Stimulated activated CD8-positive, alpha-beta memory T cell treated with anti-CD3 and anti-CD28 coated beads, Interleukin-4, amount 100 ng/mL, for 1 hour (primary cell): Measurements from ENCODE around the gene SEC24D.
"Not testable (repeated sequence)": the region's sequence is repeated elsewhere in the genome, so short reads cannot be mapped to it uniquely, and the experiment has no call there.

Experiments used
- DNase-seq, 2 donors: peaks; one replicate each; pipeline ENCODE4 v3.0.0-alpha.2; 2020; ENCODE audit warnings: low read depth in 2 of 2, low spot score in 1 of 2

Gene SEC24D, protein sequence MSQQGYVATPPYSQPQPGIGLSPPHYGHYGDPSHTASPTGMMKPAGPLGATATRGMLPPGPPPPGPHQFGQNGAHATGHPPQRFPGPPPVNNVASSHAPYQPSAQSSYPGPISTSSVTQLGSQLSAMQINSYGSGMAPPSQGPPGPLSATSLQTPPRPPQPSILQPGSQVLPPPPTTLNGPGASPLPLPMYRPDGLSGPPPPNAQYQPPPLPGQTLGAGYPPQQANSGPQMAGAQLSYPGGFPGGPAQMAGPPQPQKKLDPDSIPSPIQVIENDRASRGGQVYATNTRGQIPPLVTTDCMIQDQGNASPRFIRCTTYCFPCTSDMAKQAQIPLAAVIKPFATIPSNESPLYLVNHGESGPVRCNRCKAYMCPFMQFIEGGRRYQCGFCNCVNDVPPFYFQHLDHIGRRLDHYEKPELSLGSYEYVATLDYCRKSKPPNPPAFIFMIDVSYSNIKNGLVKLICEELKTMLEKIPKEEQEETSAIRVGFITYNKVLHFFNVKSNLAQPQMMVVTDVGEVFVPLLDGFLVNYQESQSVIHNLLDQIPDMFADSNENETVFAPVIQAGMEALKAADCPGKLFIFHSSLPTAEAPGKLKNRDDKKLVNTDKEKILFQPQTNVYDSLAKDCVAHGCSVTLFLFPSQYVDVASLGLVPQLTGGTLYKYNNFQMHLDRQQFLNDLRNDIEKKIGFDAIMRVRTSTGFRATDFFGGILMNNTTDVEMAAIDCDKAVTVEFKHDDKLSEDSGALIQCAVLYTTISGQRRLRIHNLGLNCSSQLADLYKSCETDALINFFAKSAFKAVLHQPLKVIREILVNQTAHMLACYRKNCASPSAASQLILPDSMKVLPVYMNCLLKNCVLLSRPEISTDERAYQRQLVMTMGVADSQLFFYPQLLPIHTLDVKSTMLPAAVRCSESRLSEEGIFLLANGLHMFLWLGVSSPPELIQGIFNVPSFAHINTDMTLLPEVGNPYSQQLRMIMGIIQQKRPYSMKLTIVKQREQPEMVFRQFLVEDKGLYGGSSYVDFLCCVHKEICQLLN

DNA sequence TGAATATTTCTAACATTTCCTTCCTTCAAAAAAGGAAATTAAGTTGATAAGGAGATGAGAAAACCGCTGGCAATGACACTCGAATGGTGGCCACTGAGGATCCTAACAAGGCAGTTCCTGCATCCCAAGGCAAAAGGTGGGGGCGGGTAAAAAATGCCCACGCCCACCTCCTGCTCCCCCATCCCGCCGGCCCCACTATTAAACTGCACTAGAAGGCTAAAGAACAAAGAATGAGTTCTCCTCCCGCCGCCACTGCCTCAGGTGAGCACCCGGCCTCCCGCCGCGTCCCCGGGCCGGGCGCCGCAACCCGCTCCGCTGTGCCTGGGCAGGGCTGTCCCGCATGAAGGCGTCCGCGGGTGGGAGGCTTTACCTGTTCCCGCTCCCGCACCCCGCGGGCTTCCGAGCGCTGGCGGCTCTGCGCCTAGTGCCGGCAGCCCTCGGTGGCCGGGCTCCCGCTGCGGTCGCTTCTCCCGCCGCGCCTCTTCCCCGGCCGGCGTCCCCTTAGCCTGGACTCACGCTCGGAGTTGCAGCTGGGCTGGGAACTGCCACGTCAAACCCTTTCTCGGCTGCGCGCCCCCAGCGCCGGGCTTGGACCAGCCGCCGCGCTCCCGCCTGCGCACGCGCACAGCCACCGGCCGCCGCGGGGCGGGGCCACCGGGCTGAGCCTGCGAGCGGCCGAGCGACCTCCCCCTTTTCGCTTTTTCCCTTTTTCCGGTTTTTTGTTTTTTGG, at the start of gene SEC24D:
Gene SEC24D, minus strand, starts transcription at position 556 of the 730 bp plus-strand sequence. CDS start 2,430 bp downstream, outside the sequence.
- DNase-seq, result peak; percentile 52 to 61

DNA sequence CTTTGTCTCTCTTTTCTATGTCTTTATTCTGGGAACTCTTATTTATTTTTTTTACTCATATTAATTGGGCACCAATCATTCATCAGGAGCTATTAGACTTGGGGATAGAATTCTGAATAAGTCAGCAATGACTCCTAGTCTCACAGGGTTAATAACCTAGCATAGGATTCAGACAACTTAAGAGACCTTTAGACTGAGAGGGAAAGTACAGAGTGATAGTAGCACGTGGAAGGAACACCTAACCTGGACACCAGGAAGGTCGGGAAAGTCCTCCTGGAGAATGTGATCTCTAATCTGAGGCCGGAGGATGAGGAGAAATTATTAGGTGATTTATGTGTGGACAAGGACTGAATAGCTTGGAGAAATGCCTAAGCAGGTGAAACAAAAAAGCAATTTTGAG, 48.8 kb upstream of the SEC24D start:
- no peak for DNase-seq

DNA sequence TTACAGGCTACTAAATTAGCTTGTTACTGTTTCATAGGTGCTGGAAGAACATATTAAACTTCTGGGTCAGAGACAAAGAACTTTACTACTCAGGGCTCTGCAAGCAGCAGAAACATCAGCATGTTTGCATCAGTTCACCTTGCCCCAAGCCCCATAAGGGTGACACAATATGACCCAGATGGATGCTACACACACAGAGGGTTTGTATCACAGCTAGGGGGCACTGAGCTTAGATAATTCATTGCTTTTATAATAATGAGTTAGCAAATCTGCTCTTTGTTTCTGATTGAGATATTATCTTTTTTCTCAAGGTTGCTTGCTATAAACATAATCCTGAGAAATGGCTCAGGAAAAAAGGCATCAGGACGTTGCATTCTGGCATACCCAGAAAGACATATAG, 47.9 kb upstream of the SEC24D start:
- DNase-seq, result no peak

DNA sequence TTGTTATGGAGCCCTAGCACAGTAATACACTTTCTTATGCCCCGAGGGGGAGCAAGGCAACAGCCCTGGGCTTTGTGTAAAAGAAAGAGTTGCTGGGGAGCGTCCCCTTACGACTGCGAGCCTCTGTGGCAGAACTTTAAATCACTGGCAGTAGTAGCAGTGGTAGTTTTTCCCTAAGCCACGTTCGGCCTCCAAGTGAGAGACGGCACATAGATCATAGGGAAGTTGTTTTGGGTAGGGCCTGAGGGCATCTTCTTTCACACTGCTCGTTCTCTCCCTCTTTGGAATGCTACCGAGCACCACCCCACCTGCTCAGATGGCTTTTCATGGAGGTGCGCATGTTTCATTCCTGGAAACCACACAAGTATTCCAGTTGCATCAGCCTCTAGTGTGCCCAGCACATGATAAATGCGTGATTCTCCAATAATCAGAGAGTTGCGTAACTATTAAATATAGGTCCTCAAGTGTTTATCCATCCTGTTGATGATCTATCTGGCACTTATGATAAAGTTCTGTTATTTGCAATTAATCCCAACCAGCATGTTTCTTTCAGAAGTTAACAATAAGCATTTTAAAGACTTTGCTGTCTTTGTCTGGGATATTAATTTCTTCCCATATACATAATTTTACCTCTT, 45.7 kb upstream of the SEC24D start:
- DNase-seq, result no peak

DNA sequence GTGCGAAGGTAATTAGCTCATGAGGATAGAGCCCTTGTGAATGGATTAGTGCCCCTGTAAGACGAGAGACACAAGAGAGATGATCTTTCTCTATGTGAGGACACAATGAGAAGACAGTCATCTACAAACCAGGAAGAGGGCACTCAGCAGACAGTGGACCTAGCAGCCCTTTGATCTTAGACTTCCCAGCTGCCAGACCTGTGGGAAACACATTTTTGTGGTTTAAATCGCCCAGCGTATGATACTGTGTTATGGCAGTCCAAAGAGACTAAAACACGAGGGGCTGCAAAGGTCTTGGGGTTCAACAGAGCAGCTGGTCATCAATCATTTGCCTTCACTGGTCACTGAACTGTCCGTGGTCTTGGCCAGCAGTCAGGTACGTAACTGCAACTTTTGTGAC, 43.5 kb upstream of the SEC24D start:
- DNase-seq, result no peak

DNA sequence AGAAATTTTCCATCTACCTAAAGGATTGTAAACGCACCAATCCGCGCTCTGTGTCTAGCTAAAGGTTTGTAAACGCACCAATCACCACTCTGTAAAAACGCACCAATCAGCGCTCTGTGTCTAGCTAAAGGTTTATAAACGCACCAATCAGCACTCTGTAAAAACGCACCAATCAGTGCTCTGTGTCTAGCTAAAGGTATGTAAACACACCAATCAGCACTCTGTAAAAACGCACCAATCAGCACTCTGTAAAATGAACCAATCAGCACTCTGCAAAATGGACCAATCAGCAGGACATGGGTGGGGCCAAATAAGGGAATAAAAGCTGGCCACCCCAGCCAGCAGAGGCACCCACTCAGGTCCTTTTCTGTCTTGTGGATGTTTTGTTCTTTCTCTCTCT, 42.6 kb upstream of the SEC24D start:
- not testable (repeated sequence) for DNase-seq

DNA sequence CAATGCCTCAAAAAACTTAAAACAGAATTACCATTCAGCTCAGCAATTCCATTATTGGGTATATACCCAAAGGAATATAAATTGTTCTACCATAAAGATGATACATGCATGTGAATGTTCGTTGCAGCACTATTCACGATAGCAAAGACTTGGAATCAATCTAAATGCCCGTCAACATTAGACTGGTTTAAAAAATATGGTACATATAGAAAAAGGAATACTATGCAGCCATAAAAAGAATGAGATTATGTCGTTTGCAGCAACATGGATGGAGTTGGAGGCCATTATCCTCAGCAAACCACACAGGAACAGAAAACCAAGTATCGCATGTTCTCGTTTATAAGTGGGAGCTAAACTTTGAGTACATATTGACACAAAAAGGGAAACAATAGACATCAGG, 41.9 kb upstream of the SEC24D start:
- no peak for DNase-seq

DNA sequence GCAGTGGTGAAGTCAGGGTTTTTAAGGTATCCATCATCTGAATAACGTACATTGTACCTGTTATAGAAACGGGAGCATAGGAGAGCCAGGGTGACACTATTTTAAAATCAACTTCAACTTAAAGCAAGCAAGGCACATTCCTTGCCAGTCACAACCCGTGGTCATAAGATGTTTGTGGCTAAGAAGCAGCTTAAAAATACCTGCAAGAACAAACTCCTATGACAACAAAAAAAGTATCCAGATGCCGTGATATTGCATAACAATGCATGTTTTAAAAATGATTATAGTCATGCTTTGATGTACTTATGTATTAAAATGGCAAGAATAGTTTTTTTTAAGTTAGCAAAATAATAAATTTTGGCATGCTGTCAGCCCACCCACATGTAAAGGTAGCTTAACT, 36.3 kb upstream of the SEC24D start:
- no peak for DNase-seq

DNA sequence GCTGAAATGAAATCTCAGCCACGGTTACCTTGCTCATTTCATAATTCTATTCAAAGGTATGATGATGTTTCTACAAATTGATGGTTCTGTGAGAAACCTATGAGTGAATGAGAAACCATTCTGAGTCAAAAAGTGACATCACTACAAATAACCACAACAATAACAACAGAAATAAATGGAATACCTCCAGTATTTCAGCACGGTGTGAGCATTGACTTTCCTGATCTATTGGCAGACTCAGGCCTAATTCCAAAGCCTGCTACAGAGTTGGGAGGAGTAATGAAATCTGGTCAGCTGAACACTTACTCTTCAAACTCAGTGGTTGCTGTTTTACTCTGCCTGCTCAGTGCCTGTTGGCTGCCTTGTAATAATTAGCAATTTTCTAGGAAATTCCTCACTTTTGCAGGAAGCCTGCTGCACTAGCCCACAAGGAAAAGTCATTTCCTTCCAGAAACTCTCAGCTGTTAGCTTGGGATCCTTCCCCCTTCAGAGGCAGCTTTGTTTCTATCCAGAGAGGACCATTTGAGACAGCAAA, 33.9 kb upstream of the SEC24D start:
- DNase-seq, result no peak

DNA sequence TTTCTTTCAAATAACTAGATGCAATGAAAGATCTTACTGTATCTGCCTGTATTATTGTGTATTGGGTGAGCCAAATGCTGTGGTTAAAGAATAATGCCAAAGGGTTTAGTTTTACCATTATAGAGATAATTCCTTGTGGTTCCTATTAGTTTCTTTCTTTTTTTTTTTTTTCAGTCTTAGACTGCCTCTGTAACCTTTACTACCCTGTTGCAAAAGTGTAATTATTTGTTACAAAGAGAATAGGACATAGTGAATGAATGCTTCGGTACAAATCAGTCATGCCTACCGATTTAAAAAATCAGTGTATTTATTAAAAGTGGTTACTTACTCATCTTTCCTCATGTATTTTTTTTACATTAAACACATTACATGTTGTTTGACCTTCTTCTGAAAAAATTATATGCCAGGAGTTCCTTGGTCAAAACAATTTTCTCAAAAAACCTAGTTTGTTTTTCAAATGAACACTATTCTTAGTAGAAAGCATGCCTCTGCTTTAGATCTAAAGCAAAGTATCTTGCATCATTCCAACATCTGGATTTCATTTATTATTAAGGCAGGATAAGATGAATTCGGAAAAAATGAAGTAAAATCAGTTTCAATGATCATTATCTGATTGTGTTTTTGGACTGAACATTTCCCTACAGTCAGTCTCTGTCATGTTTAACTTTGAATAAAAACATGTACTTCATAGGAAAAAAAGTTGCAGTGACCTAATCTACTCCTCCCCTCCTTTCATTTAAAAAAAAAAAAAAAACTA, 31.6 kb upstream of the SEC24D start:
- no peak for DNase-seq

DNA sequence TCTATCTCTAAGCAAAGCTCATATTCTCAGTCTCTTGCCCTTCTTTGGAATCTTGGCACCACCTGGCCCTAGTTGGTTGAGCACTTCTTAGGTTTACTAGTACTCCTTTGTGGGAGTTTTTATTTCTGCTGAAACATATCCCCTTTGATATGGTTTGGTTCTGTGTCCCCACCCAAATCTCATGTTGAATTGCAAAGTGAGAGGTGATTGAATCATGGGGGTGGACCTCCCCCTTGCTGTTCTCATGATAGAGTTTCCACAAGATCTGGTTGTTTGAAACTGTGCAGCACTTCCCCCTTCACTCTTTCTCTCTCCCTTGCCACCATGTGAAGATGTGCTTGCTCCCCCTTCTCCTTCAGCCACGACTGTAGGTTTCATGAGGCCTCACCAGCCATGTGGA, 30.5 kb upstream of the SEC24D start:
- no peak for DNase-seq

DNA sequence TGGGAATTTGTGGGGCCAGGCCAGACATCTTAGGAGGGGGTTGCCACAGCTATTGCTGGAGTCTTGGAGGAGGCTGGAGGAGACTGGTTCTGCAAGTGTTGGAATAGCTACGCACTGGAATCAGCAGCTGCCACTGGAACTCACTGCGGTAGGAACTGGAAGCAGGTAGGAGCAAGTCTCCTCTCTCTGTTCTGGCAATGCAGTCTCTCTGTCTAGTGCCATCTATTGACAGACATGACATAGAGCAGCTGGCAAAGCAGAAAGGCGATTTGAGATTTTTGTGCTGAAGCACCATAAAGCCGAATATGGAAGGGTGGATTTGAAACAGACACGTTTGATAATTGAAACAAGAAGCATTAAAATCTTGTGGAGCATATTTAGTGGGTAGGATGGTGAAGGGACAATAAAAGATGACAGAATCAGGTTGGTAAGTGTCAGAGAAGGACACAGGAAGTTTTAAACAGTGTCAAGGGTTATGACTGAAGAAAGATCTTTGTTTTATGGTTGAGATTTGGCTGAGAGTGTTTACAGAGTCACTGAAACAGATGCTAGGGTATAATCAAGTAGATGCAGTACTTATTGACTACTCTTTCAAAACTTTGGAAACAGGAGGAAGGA, 29.3 kb upstream of the SEC24D start:
- DNase-seq, result no peak

DNA sequence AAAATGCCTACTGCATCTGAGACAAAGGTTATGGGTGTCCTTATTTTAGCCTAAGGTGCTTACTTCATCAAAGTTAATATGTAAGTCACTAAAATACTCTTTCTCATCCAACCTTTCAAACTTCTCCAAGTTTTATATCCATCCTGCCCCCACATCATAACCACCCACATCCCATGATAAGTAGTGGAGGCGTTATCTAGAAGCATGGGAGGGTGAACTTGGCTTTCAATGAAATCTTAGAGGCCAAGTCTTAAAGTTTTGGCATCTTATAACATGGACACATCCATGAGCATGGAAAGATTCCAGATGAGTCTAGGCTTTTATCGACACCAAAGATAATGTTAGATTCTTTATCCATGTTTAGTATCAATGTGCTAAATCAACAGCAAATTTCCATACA, 22.9 kb upstream of the SEC24D start:
- no peak for DNase-seq

DNA sequence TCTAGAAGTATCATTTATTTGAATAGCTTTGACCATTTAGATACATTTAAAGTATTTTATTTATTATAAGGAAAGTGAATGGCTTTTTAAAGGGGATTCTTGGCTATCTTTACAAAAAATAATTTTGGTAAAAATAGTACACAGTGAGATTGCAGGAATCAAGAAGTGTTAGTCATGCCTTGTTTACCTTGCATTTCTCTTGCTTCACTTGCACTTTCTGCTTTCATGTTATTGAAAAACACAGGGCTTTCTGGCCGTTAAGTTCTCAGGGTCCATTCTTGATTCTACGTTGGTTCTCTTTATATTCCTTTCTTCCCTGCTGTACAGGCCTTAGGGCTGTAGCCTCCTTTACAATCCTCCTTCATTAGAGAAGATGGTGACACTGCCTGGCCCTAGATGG, 21.8 kb upstream of the SEC24D start:
- DNase-seq, result no peak

DNA sequence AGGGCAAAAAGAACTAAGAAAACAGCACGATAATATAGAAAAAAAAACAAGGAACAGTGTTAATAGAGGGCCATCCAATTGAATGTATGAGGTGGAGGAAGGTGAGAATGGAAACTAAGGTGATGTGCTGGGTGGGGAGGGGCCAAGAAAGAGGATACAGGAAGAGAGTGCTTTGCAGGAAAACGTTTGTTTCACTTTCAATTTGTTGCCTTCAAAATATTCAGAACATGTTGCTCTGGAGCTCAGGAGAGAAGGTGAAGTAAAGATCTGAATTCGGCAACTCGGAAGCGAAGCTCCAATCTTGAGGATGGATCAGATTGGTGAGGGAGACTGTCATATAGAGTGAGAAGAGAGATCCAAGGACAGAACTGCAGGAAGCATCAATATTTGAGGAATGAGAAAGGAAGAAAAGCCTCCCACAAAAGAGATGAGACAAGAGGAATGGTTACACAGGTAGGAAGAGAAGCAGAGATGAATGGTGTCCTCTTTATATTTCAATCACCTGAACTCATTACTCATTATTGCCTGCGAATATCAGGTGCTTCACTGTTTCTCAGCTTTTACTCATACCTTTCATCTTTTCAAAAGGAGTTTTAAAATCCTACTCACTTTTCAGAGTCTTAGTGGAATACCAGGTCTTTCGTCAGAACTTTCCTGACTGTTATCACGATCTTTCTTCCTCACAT, 14.7 kb upstream of the SEC24D start:
- no peak for DNase-seq

DNA sequence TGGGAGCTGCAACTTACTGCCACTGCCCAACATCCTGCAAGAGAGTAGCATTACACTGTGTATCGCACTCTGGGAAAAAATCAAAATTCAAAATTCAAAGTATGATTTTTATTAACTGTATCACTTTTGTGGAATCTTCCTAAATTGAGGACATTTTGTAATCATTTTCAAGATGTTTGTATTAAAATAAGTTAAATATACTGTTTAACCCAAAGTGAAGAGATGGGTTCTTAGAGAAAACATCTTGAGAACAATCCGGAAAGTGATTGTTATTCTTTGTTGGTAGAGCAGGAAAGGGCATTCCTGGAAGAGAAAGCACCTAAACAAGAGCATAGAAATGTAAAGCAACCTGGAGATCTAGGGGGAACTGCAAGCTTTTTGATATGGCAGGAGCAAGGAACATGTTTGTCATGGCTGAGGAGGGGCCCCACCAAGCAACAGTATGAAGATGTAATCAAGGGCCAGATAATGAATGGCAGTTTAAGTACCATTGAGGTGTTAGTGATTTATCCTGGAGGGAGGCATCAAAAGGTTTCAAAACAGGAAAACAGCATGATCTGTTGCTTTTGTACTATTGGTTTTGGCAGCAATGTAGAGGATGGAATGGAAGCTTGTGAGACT, 14.1 kb upstream of the SEC24D start:
- no peak for DNase-seq

DNA sequence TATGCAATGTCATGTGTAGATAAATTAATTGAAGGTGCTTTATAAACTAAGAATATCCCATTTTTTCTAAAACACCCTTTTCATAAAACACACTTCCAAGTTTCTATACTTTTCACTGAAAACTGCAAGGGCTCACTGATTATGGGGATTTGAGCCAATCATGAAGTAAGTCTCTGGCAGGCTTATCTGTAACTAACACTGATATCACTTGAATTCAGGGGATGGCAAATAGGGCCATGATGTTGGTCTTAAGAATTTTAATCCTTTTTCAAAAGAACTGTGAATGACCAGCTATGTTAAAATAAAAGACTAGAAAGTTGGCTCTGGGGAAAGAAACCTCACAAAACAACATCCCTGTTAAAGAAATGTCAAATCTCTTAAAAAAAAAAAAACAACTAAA, 13.0 kb upstream of the SEC24D start:
- DNase-seq, result no peak

DNA sequence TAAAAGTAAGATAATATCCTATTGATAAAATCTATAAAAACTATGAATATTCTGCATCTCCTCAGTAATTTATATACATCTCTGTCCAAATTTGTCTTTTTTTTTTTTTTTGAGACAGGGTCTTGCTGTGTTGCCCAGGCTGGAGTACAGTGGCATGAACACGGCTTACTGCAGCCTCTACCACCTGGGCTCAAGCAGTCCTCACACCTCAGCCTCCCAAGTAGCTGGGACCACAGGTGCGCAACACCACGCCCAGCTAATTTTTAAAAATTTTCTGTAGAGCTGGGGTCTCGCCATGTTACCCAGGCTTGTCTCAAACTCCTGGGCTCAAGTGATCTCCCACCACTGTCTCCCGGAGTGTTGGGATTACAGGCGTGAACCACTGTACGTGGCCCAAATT, 12.3 kb upstream of the SEC24D start:
- DNase-seq, result no peak
